Erythroblast (primary cell): ENCODE results near the gene GNG7.

Experiments
- GATA1 ChIP-seq: IDR thresholded peaks from 2 replicates; pipeline ENCODE4 v1.6.1; 2011; ENCODE audit warnings: low read depth, mild to moderate bottlenecking, control low read depth, low read length, moderate library complexity
- POLR2A ChIP-seq: IDR thresholded peaks from 2 replicates; pipeline ENCODE4 v1.6.1; 2011; ENCODE audit warnings: mild to moderate bottlenecking, low read length

DNA sequence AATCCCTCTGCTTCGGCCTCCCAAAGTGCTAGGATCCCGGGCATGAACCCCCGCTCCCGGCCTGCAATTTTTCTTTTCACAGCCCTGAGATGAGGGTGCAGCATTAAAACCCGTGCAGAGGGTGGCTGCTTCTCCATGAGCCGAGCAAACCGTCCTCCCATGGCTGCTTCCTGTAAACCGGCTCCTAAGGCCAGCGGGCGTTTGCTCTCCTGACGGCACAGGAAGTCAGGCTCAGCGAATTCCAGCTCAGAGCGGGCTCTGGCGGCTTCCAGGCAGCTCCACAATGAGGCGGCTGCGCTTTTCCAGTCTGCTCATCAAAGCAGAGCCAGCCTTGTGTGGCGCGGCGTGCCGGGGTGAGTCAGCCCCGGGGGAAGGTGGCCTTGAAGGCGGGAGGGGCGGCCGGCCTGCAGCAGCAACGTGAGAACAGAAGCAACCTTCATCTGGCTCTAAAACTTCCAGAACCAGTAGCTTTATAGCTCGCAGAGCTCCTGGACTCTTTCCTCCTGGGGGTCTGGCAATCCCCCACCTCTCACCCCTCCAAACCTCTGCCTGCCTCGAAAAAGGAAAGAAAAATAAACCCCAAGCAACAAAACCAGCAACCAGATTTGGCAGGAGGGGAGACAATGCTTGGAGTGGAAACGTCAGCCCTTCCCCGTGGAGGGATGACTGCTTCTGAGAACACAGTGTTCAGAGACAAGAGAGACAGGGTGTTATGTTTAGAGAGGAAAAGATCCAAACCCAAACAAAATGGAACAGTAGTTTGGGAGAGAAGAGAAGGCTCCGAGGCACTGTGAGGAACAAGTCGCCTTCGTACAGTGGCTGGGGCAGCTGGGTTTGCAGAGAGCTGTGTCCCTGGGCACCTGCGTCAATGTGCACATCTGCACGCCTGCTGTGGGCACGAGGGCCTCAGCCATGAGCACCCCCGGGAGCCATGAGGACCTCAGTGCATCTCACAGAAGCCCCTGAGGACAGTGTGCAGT, 158.7 kb downstream of the GNG7 start:
- TF ChIP-seq POLR2A, result no peak
- TF ChIP-seq GATA1, result no peak
